GM12873 (cell line): ENCODE measurements around the gene KLHL9.

Experiments used
- CTCF ChIP-seq: IDR thresholded peaks from 2 replicates; pipeline ENCODE4 v1.5.1; 2012; ENCODE audit warnings: low read depth, mild to moderate bottlenecking, moderate library complexity, low read length, control low read depth; ENCODE audit not compliant: insufficient read depth; ENCODE audit errors: missing control alignments

KLHL9 gene

GRCh38 chr9:21286099-21286498 is 49.1 kb downstream of the KLHL9 start:
- no peak for TF ChIP-seq CTCF

- no peak for TF ChIP-seq CTCF
Observed at GRCh38 chr9:21281275-21281674, 53.9 kb downstream of the KLHL9 start.
